OCI-LY7 (cell line): ENCODE results near the gene ASB1.

Source experiments
- EZH2phosphoT487 ChIP-seq: fragments of 200-600 bp; sonication (generic); IDR thresholded peaks from 2 replicates; pipeline ENCODE4 v1.6.1; 2018; ENCODE audit warnings: low read depth, borderline replicate concordance, mild to moderate bottlenecking, mixed run types, antibody characterized with exemption, low read length, moderate library complexity, mixed read lengths
- TF ChIP-seq, protein P1 (sequence below): fragments of 200-600 bp; sonication (generic); conservative IDR thresholded peaks from 2 replicates; pipeline ENCODE4 v1.5.1; 2014; ENCODE audit warnings: mild to moderate bottlenecking, antibody characterized with exemption, low read length, moderate library complexity, mixed read lengths

- TF ChIP-seq, protein P1, sequence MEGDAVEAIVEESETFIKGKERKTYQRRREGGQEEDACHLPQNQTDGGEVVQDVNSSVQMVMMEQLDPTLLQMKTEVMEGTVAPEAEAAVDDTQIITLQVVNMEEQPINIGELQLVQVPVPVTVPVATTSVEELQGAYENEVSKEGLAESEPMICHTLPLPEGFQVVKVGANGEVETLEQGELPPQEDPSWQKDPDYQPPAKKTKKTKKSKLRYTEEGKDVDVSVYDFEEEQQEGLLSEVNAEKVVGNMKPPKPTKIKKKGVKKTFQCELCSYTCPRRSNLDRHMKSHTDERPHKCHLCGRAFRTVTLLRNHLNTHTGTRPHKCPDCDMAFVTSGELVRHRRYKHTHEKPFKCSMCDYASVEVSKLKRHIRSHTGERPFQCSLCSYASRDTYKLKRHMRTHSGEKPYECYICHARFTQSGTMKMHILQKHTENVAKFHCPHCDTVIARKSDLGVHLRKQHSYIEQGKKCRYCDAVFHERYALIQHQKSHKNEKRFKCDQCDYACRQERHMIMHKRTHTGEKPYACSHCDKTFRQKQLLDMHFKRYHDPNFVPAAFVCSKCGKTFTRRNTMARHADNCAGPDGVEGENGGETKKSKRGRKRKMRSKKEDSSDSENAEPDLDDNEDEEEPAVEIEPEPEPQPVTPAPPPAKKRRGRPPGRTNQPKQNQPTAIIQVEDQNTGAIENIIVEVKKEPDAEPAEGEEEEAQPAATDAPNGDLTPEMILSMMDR, result no peak
- no peak for TF ChIP-seq EZH2phosphoT487
Measured at GRCh38 chr2:238450440-238450861, 23.7 kb downstream of the ASB1 start.
